Ramos (cell line): Measurements from ENCODE around the gene ZNF221.
"Not testable (repeated sequence)": the region's sequence is repeated elsewhere in the genome, so short reads cannot be mapped to it uniquely, and the experiment has no call there.

Experiments used
- in situ Hi-C: fragments of 300-500 bp; cut with MboI; formaldehyde crosslinking; loops from one replicate; pipeline ENCODE4 v1.14.3; 2022; ENCODE audit warnings: low sequenced_read_pairs; ENCODE audit not compliant: unreplicated experiment

The ZNF221 gene

DNA sequence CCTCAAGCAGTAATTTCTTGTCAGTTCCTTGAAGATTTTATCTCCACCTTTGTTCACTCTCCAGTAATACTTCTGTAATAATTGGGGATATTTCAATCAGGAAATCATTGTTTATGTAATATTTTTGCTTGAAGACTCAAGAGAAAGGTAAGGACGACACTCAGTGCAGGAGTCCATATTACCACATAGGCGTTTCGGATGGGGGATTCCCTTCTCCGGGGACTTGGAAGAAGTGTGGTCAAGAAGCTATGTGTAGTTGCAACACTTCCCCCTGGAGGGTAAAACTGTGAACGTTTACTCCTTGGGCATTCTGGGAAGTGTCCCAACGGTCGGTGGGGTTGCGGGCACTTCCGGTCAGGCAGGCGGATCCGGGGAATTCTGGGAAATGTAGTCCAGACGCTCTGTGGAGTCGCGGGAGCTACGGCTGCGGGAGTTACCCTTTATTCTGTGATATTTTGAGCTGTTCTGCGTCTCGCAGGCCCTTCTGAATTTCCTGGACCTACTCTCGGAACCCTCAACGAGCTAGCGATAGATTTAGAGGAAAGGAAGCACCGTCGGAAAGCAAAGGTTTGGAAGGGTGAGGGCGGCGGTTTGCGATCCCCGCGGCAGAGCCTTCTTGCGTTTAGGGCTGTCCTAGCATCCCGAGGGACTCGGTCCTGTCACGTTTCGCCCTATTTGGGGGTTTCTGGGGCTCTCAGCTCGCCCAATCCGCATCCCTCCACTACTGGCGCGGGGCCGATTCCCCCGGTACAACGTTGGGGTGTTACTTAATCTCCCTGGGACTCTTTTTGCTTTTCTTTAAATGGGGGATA is at the start of gene ZNF221:
Gene ZNF221 (plus strand): TSS at position 395 of the 812 bp plus-strand sequence. CDS start 11,499 bp downstream, outside the sequence.
- in situ Hi-C loops = no loop called here

GRCh38 chr19:43901395-43902390 is 49.3 kb upstream of the ZNF221 start:
- in situ Hi-C loops = no loop called here

DNA sequence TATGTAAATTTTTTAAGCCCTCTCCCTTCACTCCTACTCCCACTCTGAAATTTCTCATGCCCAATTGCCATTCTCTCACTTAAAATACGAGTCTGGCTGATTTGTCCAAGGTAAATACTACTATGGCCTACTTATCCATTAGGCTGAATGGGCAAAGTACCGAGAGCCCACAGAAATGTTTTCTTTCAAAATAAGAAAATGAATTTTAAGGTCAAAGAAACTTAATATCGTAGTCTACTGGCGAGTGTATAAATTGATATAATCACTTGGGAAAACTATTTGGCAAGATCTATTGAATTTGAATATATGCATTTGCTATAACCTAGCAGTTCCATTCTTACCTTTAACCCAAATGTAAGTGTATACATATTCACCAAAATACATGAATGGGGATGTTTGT is 48.6 kb upstream of the ZNF221 start:
- in situ Hi-C loops = no loop called here

GRCh38 chr19:43905897-43906296 is 45.1 kb upstream of the ZNF221 start:
- in situ Hi-C loops = no loop called here

DNA sequence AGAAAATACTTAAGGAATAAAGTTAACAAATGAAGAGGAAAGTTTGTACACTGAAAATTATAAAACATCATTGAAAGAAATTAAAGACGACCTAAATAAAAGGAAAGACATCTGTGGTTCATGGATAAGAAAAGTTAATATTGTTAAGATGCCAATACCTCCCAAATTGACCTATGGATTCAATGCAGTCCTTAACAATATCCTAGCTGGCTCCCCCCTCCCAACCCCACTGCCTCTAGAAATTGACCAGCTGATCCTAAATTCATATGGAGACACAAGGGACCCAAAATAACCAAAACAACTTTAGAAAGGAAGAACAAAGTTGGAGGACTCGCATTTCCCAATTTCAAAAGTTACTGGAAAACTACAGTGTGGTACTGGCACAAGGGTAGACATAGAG is 44.3 kb upstream of the ZNF221 start:
- in situ Hi-C loops = no loop called here

GRCh38 chr19:43908659-43909058 is 42.4 kb upstream of the ZNF221 start:
- in situ Hi-C loops = no loop called here

GRCh38 chr19:43910884-43911283 is 40.1 kb upstream of the ZNF221 start:
- in situ Hi-C loops = no loop called here

DNA sequence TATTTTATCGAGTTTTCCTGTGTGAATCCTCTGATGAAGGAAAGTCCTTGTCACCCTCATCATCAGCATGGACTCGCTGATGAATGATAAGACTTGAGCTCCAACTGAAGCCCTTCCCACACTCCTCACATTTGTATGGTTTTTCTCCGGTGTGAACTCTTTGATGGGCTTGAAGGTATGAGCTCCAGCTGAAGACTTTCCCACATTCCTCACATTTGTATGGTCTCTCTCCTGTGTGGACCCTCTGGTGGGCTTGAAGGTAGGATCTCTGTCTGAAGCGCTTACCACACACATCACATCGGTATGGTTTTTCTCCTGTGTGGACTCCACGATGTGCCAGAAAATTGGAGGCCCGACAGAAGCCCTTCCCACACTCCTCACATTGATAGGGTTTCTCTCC is 37.6 kb upstream of the ZNF221 start:
- in situ Hi-C loops = no loop called here

- in situ Hi-C loops = no loop called here
Measured at GRCh38 chr19:43914051-43914450, 37.0 kb upstream of the ZNF221 start.

- in situ Hi-C loops = no loop called here
Measured at GRCh38 chr19:43923875-43924274, 27.2 kb upstream of the ZNF221 start.

GRCh38 chr19:43928820-43929219 is 22.2 kb upstream of the ZNF221 start:
- in situ Hi-C loops = no loop called here

- in situ Hi-C loops = no loop called here
Measured at GRCh38 chr19:43934055-43934984, 16.7 kb upstream of the ZNF221 start.

DNA sequence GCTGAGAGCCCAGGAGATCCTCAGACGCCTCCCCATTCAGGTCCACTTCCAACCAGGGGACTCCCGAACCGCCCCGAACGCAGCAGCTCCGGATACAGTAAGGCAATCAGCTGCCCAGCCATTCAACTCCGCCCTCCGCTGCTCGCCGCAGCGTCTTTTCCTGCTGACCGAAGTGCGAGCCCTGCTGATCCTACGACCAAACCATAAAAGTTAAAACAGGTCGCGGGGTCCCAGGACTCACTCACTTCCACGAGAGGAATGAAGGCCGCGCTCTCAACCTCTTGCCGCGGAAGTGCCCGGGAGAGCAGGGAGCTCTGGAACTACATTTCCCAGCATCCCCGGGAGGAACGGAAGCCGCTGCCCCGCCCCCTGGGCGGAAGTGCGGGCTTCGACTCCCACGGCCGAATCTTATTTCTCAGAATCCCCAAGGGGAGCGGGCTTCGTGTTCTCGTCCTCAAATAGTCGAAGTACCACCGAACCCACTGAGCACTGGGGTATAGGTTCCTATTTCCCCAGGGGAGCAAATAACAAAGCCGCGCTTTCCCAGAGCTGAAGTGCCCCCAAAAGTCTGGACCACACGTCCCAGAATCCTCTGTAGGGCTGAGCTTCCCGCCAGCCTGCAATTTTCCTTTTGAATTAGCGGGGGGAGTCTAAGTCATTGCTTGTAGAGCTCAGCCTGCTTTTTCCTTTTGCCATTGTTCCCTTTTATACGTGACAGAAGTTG is 15.9 kb upstream of the ZNF221 start, which contains the start of gene ZNF45:
Gene ZNF45 (minus strand): TSS at position 298 of the 724 bp plus-strand sequence. CDS start 13,097 bp downstream, outside the sequence.
- in situ Hi-C loops = no loop called here

GRCh38 chr19:43936188-43936587 is 14.8 kb upstream of the ZNF221 start:
- in situ Hi-C loops = no loop called here

DNA sequence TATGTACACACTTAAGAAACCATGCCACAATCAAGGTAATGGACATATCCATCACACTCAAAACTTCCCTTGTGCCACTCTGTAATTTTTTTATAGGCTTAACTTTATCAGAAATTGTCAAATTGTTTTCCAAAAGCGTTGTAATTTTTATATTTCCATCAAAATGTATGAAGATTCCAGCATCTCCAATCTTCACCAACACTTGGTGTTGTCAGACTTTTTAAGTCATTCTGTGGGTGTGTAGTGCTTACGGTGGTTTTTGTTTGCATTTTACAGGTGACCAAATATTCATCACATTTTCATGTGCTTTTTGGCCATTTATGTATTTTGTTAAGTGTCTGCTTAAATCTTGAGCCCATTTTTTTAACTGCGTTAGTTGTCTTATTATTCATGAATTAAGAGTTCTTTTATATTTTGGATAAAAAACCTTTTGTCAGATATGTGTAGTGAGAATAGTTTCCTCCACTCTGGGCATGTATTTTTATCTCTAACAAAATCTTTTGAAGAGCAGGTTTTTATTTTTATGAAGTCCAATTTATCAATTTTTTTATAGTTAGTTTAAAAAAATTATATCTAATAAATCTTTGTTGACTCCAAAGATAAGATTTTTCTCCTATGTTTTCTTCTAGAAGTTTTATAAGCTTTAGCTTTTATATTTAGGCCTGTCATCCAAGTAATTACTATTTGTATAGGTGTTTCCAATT is 11.3 kb upstream of the ZNF221 start:
- in situ Hi-C loops = no loop called here

DNA sequence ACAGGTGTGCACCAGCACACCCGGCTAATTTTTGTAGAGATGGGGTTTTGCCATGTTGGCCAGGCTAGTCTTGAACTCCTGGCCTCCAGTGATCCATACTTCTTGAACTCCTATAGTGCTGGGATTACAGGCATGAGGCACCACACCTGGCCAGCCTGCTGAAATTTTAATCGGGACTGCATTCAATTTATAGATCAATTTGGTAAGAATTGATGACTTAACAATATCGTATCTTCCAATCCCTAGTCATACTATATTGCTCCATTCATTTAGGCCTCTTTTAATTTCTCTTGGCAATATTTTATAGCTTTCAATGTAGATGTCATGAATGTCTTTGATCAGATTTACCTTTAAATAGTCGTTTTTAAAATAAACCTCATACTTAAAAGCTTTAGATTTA is 10.3 kb upstream of the ZNF221 start:
- in situ Hi-C loops = no loop called here

DNA sequence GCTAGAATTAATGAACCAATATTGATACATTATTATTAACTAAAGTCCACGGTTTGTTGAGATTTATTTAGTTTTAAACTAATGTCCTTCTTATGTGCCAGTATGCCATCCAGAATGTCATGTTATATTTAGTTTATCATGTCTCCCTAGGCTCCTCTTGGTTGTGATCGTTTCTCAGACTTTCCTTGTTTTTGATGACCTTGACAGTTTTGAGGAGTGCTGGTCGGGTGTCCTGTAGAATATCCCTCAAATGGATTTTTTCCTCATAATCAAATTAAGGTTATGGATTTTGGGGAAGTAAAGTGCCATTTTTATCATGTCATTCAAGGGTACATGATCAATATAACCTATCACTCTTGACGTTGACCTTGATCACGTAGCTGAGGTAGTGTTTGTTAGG is 9.8 kb upstream of the ZNF221 start:
- in situ Hi-C loops = no loop called here

DNA sequence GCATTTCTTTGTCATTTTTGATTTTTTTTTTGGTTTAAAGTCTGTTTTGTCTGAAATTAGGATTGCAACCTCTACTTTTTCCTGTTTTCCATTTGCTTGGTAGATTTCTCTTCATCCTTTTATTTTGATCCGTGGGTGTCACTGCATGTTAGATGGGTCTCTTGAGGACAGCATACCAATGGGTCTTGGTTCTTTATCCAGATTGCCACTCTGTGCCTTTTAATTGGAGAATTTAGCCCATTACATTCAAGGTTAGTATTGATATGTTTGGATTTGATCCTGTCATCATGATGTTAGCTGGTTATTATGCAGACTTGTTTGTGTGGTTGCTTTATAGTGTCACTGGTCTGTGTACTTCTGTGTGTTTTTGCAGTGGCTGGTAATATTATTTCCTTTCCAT is 3.6 kb upstream of the ZNF221 start:
- in situ Hi-C loops = not testable (repeated sequence)

- in situ Hi-C loops = not testable (repeated sequence)
Measured at GRCh38 chr19:43949803-43950202, 1.2 kb upstream of the ZNF221 start.
